ENCODE data around the gene CEP76. TPM values are rescaled to one million over a fixed set of nuclear protein-coding genes. Genes with fewer than 3 reads are reported as not detected.

Gene CEP76
- polyA plus RNA-seq, 10 donors = 4.5 to 7.6 (median 5.8) TPM

GRCh38 chr18:12711446-12711845, 8.9 kb upstream of the CEP76 start:
- DNase-seq = no peak

- peak in 1 of 3 donors; percentile 33 for DNase-seq
Observed at GRCh38 chr18:12703664-12704063, 1.1 kb upstream of the CEP76 start.

- DNase-seq = no peak
Observed at GRCh38 chr18:12703096-12703567, 609 bp upstream of the CEP76 start.

GRCh38 chr18:12701161-12701560, 1.4 kb downstream of the CEP76 start:
- no peak for DNase-seq

- DNase-seq = no peak
Observed at GRCh38 chr18:12699747-12700146, 2.8 kb downstream of the CEP76 start.

GRCh38 chr18:12694032-12694431, 8.5 kb downstream of the CEP76 start:
- DNase-seq = no peak

GRCh38 chr18:12692206-12692605, 10.3 kb downstream of the CEP76 start:
- DNase-seq = no peak

GRCh38 chr18:12689256-12689850, 13.2 kb downstream of the CEP76 start:
- no peak for DNase-seq

GRCh38 chr18:12686100-12686499, 16.4 kb downstream of the CEP76 start:
- DNase-seq = peak in 1 of 3 donors; percentile 18

GRCh38 chr18:12679183-12679786, 23.2 kb downstream of the CEP76 start:
- DNase-seq = peak in 2 of 3 donors; percentile 53 to 72

GRCh38 chr18:12668041-12668440, 34.5 kb downstream of the CEP76 start:
- DNase-seq = no peak

GRCh38 chr18:12659904-12660605, 42.5 kb downstream of the CEP76 start:
- DNase-seq = peak in 2 of 3 donors; percentile 60 to 81

- DNase-seq = peak in 2 of 3 donors; percentile 31 to 62
Observed at GRCh38 chr18:12658426-12659138, 43.9 kb downstream of the CEP76 start.

GRCh38 chr18:12657684-12658425, 44.7 kb downstream of the CEP76 start, which contains the start of gene SPIRE1:
TSS of gene SPIRE1 (minus strand) at chr18:12658107. CDS start at chr18:12657866, 241 bp downstream.
- DNase-seq = peak in 2 of 3 donors; percentile 58 to 83

GRCh38 chr18:12656938-12657683, 45.4 kb downstream of the CEP76 start:
- DNase-seq = peak in 2 of 3 donors; percentile 62 to 86

- DNase-seq = no peak
Observed at GRCh38 chr18:12656605-12656937, 46.0 kb downstream of the CEP76 start.

- DNase-seq = no peak
Observed at GRCh38 chr18:12654971-12655370, 47.6 kb downstream of the CEP76 start.

GRCh38 chr18:12652861-12653401, 49.6 kb downstream of the CEP76 start:
- no peak for DNase-seq

GRCh38 chr18:12651651-12652050, 50.9 kb downstream of the CEP76 start:
- no peak for DNase-seq

GRCh38 chr18:12647773-12648172, 54.8 kb downstream of the CEP76 start:
- DNase-seq = no peak
